GM18861 (cell line): ENCODE data around the gene AGA.

Experiments used
- ATAC-seq: cut with Tn5 transposase; IDR thresholded peaks from one replicate; pipeline ENCODE4 v1.9.1; 2021; ENCODE audit not compliant: unreplicated experiment

The AGA gene

DNA sequence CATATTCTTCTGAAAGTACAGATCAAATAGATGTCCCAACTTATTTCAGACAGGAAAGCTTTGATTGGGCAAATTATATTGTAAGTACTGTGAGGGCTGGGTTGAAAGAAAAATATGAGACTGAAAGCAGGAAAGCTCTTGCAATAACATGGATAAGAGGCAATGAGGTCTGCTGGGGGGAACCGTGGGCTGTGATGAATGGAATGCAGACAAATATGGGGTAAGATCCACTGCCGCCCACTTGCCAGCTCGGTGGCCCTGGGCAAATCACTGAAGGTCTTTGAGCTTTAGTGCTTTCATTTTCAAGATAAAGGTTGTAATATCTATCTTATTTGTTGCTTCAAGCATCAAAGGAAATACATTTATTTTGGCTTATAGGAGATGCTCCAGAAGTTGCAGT is 51.0 kb downstream of the AGA start:
- no peak for ATAC-seq

DNA sequence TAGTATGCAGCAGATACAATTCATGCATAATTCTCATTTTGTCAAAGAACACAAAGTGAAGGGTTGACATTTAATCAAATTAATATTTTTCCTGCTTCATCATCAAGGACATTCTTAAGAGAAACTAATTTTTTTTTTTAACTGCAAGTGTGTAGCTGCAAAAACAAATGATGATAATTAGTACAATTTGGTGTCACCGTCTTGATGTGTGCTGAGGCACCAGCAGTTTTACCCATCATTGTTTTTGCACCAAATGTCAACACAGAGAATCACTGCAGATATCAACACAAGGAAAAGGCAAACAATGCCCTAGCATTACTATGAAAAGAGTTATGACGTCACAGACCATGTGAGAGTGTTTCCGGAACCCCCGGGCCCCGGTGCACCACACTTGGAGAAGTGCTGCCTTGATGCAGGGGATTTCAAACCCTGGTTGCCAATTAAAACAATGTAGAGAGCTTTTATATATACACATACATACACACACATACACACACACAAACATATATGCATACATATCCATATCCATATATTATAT is 55.9 kb downstream of the AGA start:
- no peak for ATAC-seq

DNA sequence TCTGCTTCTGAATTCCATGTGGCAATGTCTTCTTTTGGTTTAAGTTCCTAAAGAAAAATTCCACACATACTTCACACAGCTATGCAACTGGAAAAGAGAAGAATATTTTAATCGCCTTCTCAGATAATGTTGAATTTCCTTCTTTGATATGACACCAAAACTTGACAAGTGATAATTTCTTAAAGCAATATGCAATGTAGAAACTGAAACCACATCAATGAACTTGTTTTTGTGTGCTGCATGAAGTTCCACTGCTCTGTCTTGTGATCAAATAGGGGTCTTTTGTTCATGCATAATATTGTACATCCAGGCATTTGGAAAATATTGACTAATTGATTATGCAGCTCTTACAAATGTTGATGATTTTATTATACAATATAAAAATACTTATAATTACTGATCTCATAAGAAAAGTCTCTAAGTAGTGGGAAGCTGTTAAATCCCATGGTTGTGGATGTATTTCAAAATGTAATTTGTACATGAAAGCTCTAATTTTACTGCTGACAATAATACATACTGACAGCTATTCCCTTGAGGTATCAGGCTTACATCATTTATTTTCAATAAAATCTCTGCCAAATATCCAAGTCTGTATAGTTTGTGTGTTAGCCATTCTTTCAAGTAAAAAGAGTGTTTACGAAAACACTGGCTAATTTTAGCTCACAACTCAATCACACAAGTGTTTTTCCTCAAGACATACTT is 56.5 kb downstream of the AGA start:
- no peak for ATAC-seq

DNA sequence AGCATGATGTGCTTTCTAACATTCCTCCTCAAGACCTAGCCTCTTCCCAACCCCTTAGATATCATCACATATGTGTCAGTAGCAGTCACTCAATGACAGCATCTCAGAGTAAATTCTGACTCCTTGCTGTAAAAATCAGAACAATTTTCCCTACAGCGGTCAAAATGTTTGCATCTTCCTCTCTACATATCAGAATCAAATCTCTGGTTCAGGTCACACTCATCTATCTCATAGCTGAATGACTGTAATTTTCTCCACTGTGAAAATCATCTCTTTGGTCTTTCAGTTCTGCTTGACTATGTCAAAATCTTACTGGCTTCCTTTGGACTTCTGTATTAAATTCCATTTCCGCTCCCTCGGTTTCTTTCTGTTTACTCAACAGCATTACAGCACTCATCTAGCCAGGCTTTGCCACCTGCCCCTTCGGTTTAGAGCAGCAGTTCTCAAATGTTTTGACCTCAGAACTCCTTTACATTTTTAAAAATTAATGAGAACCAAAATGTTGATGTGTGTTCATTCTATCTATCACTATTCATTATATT is 57.3 kb downstream of the AGA start:
- no peak for ATAC-seq

DNA sequence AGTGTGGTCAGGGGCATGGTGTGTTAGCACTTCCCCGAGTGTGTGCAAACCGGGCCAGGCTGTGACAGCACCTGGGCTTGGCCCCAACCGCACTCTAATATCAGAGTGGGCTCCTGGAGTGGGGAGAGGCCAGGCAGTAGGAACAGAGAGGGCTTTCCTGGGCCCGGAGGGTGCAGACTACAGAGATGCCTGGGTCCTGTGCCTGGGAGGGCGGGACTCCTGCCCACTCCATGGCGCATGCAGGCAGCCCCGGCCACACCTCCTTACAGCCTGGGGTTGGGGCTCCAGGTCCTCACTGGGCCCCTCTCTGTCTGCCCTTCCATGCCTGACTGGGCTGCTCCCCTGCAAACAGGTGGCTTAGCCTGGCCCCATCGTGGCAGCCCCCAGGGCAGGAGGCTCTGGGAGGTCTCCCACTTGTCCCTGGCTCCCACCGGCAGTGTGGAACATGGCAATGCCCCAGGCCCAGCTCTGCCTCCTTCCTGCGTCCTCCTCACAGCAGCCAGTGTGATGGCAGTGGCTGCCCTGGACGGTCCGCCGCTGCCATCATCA is 60.4 kb downstream of the AGA start:
- ATAC-seq, result no peak
